Keratinocyte (primary cell): ENCODE measurements around the gene FOXI1. TPM values are rescaled to one million over a fixed set of nuclear protein-coding genes. Genes with fewer than 3 reads are reported as not detected.

Source experiments
- DNase-seq: peaks from one replicate; pipeline ENCODE4 v3.0.0-alpha.2; 2011; ENCODE audit warnings: low read depth, missing footprints, low spot score
- FAIRE-seq: peaks from 2 replicates; lab custom pipeline; 2011; peaks lifted over from hg19 to GRCh38; lab: Jason Lieb, UNC
- H2AFZ ChIP-seq: 2 replicates; pipeline ENCODE4 v1.6.0; 2012; ENCODE audit warnings: low read length, control low read depth, inconsistent platforms; ENCODE audit not compliant: control insufficient read depth
- H3K27ac ChIP-seq: 2 replicates; pipeline ENCODE4 v1.5.1; 2011; ENCODE audit warnings: low read length; ENCODE audit not compliant: control insufficient read depth, insufficient read depth
- H3K27me3 ChIP-seq: 3 replicates; pipeline ENCODE4 v1.6.0; 2011; ENCODE audit warnings: low read length; ENCODE audit not compliant: control insufficient read depth, insufficient read depth; ENCODE audit errors: extremely low read depth
- H3K36me3 ChIP-seq, 2 experiments: 2 replicates in 1 of 2; 3 replicates in 1 of 2; pipeline ENCODE4 v1.5.1; 2011; ENCODE audit warnings: low read length in 2 of 2, mild to moderate bottlenecking in 1 of 2; ENCODE audit not compliant: control insufficient read depth in 2 of 2, insufficient read depth in 2 of 2; ENCODE audit errors: extremely low read depth in 1 of 2
- H3K4me1 ChIP-seq: 3 replicates; pipeline ENCODE4 v1.5.1; 2011; ENCODE audit warnings: low read length; ENCODE audit not compliant: control insufficient read depth, insufficient read depth; ENCODE audit errors: extremely low read depth
- H3K4me2 ChIP-seq: 3 replicates; pipeline ENCODE4 v1.6.0; 2011; ENCODE audit warnings: low read depth, low read length; ENCODE audit not compliant: control insufficient read depth, insufficient read depth; ENCODE audit errors: extremely low read depth
- H3K4me3 ChIP-seq, 3 experiments: fragments of 200-600 bp in 1 of 3; sonication (generic) in 1 of 3; 2 replicates in 2 of 3; 3 replicates in 1 of 3; pipeline ENCODE4 v1.5.1; 2011 to 2016; ENCODE audit warnings: low read length in 3 of 3, mild to moderate bottlenecking in 3 of 3, control low read depth in 2 of 3, inconsistent platforms in 1 of 3, low read depth in 1 of 3, mixed read lengths in 1 of 3, mixed run types in 1 of 3, moderate library complexity in 1 of 3; ENCODE audit not compliant: control insufficient read depth in 2 of 3, insufficient read depth in 2 of 3; ENCODE audit errors: extremely low read depth in 1 of 3
- H3K79me2 ChIP-seq: 2 replicates; pipeline ENCODE4 v1.6.0; 2012; ENCODE audit warnings: low read length; ENCODE audit not compliant: control insufficient read depth, insufficient read depth
- H3K9ac ChIP-seq: 3 replicates; pipeline ENCODE4 v1.6.0; 2011; ENCODE audit warnings: low read length; ENCODE audit not compliant: control insufficient read depth, insufficient read depth; ENCODE audit errors: extremely low read depth
- H3K9me1 ChIP-seq: 3 replicates; pipeline ENCODE4 v1.6.0; 2011; ENCODE audit warnings: low read length; ENCODE audit not compliant: control insufficient read depth, insufficient read depth; ENCODE audit errors: extremely low read depth
- H3K9me3 ChIP-seq: 2 replicates; pipeline ENCODE4 v1.5.1; 2012; ENCODE audit warnings: low read depth, low read length; ENCODE audit not compliant: control insufficient read depth
- H4K20me1 ChIP-seq: 3 replicates; pipeline ENCODE4 v1.6.0; 2011; ENCODE audit warnings: low read length; ENCODE audit not compliant: control insufficient read depth, insufficient read depth; ENCODE audit errors: extremely low read depth
- CTCF ChIP-seq, 3 experiments: IDR thresholded peaks in 1 of 3; conservative IDR thresholded peaks in 1 of 3; optimal IDR thresholded peaks in 1 of 3; 2 replicates in 2 of 3; 3 replicates in 1 of 3; pipeline versions ENCODE3 to v1.5.1; 2011; ENCODE audit warnings: low read length in 3 of 3, mild to moderate bottlenecking in 3 of 3, moderate library complexity in 2 of 3, control low read depth in 1 of 3, inconsistent platforms in 1 of 3; ENCODE audit not compliant: insufficient read depth in 2 of 3; ENCODE audit errors: extremely low read depth in 1 of 3
- EZH2 ChIP-seq: IDR thresholded peaks from one replicate; pipeline ENCODE4 v1.6.1; 2012; ENCODE audit warnings: inconsistent platforms, mild to moderate bottlenecking, low read length, moderate library complexity
- dilution Hi-C: fragments of 300-500 bp; cut with MboI; formaldehyde crosslinking; loops from one replicate; pipeline ENCODE4 v1.7.0; 2020; ENCODE audit warnings: low sequenced_read_pairs; ENCODE audit not compliant: extremely low pct_ligation_motif_present
- polyA plus RNA-seq, 5 experiments: library from polyadenylated mRNA; depleted of rRNA in 3 of 5; stranded (reverse) in 3 of 5; stranded (forward) in 1 of 5; unstranded in 1 of 5; fragments of >200 nt; gene quantifications; 1 replicate in 1 of 5; 2 replicates in 3 of 5; 3 replicates in 1 of 5; pipeline versions ENCODE4 v1.2.1 to v1.2.3, GENCODE V29; 2011 to 2012; ENCODE audit warnings: missing spikeins in 2 of 5, low read depth in 1 of 5, low replicate concordance in 1 of 5

The FOXI1 gene
- polyA plus RNA-seq, 1 donor (not counting 4 experiments of a cell fraction or from before 2014, with no cell fraction given) = not detected

- Histone ChIP-seq H3K4me2 (no peak overlapping the region), H3K27ac (no peak overlapping the region), H3K4me1 (no peaks in the 10 kb centered on the region), H3K4me3 (no peak overlapping the region), H3K79me2 (no peaks in the 10 kb centered on the region), H3K9me1 (no peaks in the 10 kb centered on the region), H3K9me3 (no peaks in the 10 kb centered on the region), H3K36me3 (no peaks in the 10 kb centered on the region), H4K20me1 (no peaks in the 10 kb centered on the region), H3K9ac (no peak overlapping the region), H2AFZ (no peak overlapping the region), H3K27me3 (no peaks in the 10 kb centered on the region)
- dilution Hi-C loops = no loop called here
- TF ChIP-seq EZH2 = no peak
- no peak for TF ChIP-seq CTCF (optimal IDR thresholded peaks at IDR 0.05 in 1 of 3, IDR thresholded peaks at IDR 0.05 in 1 of 3, conservative IDR thresholded peaks at IDR 0.05 in 1 of 3; ENCODE audit: extremely low read depth in 1 of 3, insufficient read depth in 2 of 3, low read length in 3 of 3)
- FAIRE-seq (no peak), DNase-seq (no peak)
Measured at GRCh38 chr5:170113522-170113900, 7.8 kb downstream of the FOXI1 start.

- Histone ChIP-seq H3K4me2 (no peak overlapping the region), H3K9me1 (no peaks in the 10 kb centered on the region), H3K36me3 (no peaks in the 10 kb centered on the region), H3K79me2 (no peaks in the 10 kb centered on the region), H3K9ac (no peak overlapping the region), H3K9me3 (no peaks in the 10 kb centered on the region), H3K4me3 (no peak overlapping the region), H3K27me3 (no peaks in the 10 kb centered on the region), H2AFZ (no peak overlapping the region), H4K20me1 (no peaks in the 10 kb centered on the region), H3K27ac (no peak overlapping the region), H3K4me1 (no peaks in the 10 kb centered on the region)
- TF ChIP-seq EZH2 (no peak), CTCF (optimal IDR thresholded peaks at IDR 0.05 in 1 of 3, IDR thresholded peaks at IDR 0.05 in 1 of 3, conservative IDR thresholded peaks at IDR 0.05 in 1 of 3; ENCODE audit: extremely low read depth in 1 of 3, insufficient read depth in 2 of 3, low read length in 3 of 3) (no peak)
- DNase-seq = no peak
- dilution Hi-C loops = no loop called here
- no peak for FAIRE-seq
Measured at GRCh38 chr5:170114271-170114670, 8.6 kb downstream of the FOXI1 start.
